Measurements from ENCODE around the gene GMEB1.
"Not testable (repeated sequence)": the region's sequence is repeated elsewhere in the genome, so short reads cannot be mapped to it uniquely, and the experiment has no call there.

Gene GMEB1

GRCh38 chr1:28675924-28676257, 7.3 kb downstream of the GMEB1 start:
- DNase-seq, result no peak

- DNase-seq, result no peak
Observed at GRCh38 chr1:28680151-28680550, 11.6 kb downstream of the GMEB1 start.

GRCh38 chr1:28682840-28683239, 14.3 kb downstream of the GMEB1 start:
- DNase-seq, result no peak

GRCh38 chr1:28684937-28685336, 16.4 kb downstream of the GMEB1 start:
- DNase-seq, result no peak

- DNase-seq, result not testable (repeated sequence)
Observed at GRCh38 chr1:28691627-28692026, 23.0 kb downstream of the GMEB1 start.

GRCh38 chr1:28703629-28704028, 35.0 kb downstream of the GMEB1 start:
- no peak for DNase-seq

- DNase-seq, result no peak
Observed at GRCh38 chr1:28716336-28716735, 47.8 kb downstream of the GMEB1 start.

- no peak for DNase-seq
Observed at GRCh38 chr1:28718166-28718565, 49.6 kb downstream of the GMEB1 start.

GRCh38 chr1:28718586-28719331, 50.2 kb downstream of the GMEB1 start:
- DNase-seq, result no peak

GRCh38 chr1:28719332-28719619, 50.7 kb downstream of the GMEB1 start:
- DNase-seq, result no peak

GRCh38 chr1:28720376-28720775, 51.8 kb downstream of the GMEB1 start:
- no peak for DNase-seq

- not testable (repeated sequence) for DNase-seq
Observed at GRCh38 chr1:28721927-28722326, 53.3 kb downstream of the GMEB1 start.

GRCh38 chr1:28725365-28725764, 56.8 kb downstream of the GMEB1 start:
- not testable (repeated sequence) for DNase-seq

GRCh38 chr1:28735961-28736449, 67.4 kb downstream of the GMEB1 start:
- DNase-seq, result no peak

- peak; percentile 94 for DNase-seq
Observed at GRCh38 chr1:28736450-28737306, 68.1 kb downstream of the GMEB1 start, which contains the start of gene YTHDF2. Gene YTHDF2, plus strand, starts transcription at chr1:28736940. Its CDS starts 181 bp downstream, at chr1:28737121.

GRCh38 chr1:28737307-28738132, 68.9 kb downstream of the GMEB1 start:
- DNase-seq, result no peak

GRCh38 chr1:28740118-28740517, 71.5 kb downstream of the GMEB1 start:
- no peak for DNase-seq

- DNase-seq, result peak; percentile 65
Observed at GRCh38 chr1:28744184-28744583, 75.6 kb downstream of the GMEB1 start.

- DNase-seq, result no peak
Observed at GRCh38 chr1:28745653-28746173, 77.1 kb downstream of the GMEB1 start.

- DNase-seq, result peak; percentile 4
Observed at GRCh38 chr1:28750330-28750729, 81.7 kb downstream of the GMEB1 start.

- not testable (repeated sequence) for DNase-seq
Observed at GRCh38 chr1:28750771-28751294, 82.2 kb downstream of the GMEB1 start.

- no peak for DNase-seq
Observed at GRCh38 chr1:28751315-28752060, 82.9 kb downstream of the GMEB1 start.
